GM12874 (cell line): ENCODE data around the gene CACNA2D2.
A peak's percentile ranks its signal among the peaks of the same experiment; 100 is the strongest.

Experiments used
- CTCF ChIP-seq: IDR thresholded peaks from 2 replicates; pipeline ENCODE4 v1.5.1; 2011; ENCODE audit warnings: low read depth, mild to moderate bottlenecking, control low read depth, low read length, moderate library complexity; ENCODE audit not compliant: insufficient read depth

The CACNA2D2 gene

DNA sequence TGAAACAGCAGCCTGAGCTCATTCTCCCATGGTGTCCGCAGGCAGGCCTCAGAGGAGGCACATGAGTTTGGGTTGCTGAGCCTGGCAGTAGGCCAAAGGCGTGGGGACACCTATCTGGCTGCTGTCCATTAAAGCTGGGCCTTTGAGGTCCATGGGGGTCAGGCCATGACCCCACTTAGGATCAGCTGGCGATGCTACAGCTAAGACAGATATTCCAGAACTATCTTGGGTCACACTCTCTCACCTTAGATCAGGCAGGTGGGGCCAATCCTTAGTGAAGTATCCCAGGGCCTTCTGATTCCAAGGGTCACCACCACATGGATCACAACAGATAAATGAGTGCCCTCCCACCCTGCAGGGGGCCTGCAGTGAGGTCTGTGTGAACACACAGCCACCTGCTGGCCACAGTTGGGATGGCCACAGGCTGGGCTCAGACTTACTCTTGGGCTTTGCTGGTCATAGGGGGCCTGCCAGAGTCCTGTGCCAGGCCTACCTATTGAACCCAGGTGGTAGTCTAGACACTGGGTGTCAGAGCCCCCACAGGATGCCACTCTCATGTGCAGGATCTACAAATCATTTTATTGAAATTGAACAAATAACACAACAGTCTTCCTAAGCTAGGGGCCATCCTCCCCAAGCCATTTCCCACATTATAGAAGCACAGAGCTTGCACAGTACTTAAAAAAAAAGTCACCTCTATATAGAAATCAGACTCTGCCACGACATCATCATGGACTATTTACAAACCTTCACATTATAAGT lies 178.9 kb downstream of the CACNA2D2 start:
- peak; percentile 87 for TF ChIP-seq CTCF

DNA sequence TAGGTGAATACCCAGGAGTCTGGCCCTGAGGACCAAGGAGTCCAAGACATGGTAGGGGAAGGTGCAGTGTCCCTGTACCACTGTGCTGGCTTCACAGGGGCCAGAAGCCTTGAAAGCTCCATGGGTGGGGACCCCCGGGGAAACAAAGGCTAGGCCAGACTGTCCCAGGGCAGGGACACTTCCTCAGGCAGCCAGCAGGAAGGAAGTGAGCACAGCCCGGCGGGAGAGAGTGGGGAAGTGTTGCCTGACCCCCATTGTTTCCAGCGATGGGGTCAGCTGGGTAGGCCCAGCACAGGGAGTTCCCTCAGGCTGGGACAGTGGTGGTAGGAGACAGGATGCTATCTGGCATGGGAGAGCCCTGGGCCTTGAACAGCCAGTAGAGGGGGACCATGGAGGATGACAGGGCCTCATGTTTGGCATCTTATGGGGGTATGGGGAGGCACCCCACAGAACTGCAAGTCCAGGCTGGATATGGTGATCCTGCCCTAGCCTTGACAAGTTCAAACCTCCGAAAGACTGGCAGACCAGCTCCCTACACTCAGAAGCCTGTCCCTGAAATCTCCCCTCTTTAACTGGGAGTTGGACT lies 179.7 kb downstream of the CACNA2D2 start:
- TF ChIP-seq CTCF: no peak

DNA sequence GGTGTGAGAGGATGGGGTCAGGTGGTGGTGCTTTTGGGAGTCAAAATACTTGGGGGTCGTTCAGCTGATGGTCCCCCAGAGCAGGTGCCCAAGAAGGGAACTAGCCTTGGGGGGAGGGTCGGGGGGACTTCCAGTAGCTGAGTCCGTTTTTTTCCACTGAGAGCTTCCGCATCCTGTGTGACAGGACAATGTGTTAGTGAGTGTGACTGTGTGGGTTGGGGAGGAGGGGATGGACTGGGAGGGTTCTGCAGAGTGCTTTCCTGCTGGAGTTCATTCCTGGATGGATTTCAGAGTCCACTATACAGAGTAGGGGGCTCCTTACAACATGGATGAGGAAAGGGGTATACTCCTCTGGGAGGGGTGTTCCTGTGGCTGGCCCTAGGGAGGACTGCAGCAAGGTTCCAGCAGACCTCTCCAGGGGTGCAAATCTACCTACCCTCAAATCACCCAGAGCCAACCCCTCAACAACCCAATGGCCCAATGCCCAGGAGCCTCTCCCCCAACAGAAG lies 180.3 kb downstream of the CACNA2D2 start:
- no peak for TF ChIP-seq CTCF

GRCh38 chr3:50322386-50323091 lies 180.9 kb downstream of the CACNA2D2 start, which contains the start of gene HYAL2:
HYAL2 (minus strand) TSS chr3:50322745; CDS start chr3:50320489, 2,256 bp downstream.
- no peak for TF ChIP-seq CTCF

DNA sequence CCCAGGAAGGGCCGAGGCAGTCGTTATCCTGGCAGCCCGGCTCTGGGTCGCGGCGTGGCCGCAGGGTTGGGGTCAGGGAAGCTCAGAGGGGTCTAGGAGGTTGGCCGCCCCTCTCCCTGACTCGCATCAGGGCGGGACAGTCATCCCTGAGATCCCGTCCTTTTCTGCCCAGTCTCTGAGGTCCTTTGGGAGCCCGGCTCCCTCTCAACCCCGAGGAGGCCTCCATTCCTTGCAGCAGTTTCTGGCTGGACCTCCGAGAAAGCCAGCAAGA lies 181.4 kb downstream of the CACNA2D2 start:
- TF ChIP-seq CTCF: no peak

DNA sequence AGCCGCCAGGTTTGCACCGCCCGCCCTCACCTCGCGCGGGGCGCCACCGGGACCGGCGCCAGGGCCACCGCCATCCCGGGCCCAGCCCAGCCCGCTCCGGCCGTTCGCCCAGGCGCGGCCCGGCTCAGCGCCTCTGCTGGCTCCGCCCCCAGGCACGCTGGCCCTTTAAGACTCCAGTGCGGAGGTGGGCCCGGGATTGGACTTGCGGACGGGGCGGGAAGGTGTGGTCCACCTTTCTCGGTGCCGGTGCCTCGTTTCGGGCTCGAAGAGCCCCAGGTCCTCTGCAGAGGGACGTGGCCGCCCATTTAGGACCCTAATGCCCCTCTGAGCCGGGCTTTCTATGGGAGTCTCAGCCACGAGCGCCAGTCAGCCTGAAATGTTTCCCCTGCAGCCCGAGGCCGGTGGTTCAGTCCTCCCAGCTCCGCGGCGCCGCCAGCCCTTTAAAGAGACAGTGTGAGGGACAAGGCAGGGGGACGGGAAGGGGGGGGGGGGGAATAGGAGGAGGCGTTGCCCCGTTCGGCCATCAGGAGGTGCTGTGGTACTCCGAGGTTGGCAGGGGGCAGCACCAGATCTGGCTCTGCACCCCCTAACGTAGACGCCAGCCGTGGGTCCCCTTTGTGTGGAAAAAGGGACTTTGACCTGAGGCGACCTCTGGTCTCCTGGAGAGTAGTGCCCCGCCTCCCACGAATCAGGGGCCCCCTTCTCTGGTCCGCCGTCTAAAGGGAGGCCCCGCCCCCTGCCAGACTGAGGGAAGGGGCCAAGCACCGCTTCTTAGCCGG lies 181.9 kb downstream of the CACNA2D2 start:
- peak; percentile 75 for TF ChIP-seq CTCF
